HTR-8/SVneo (cell line): ENCODE data around the gene COPS6.

Experiments
- DNase-seq: peaks from one replicate; pipeline ENCODE4 v3.0.0; 2011; ENCODE audit warnings: low spot score, mixed read lengths; ENCODE audit not compliant: insufficient read length
- FAIRE-seq: peaks from 2 replicates; lab custom pipeline; 2011; peaks lifted over from hg19 to GRCh38; lab: Jason Lieb, UNC

Gene COPS6

DNA sequence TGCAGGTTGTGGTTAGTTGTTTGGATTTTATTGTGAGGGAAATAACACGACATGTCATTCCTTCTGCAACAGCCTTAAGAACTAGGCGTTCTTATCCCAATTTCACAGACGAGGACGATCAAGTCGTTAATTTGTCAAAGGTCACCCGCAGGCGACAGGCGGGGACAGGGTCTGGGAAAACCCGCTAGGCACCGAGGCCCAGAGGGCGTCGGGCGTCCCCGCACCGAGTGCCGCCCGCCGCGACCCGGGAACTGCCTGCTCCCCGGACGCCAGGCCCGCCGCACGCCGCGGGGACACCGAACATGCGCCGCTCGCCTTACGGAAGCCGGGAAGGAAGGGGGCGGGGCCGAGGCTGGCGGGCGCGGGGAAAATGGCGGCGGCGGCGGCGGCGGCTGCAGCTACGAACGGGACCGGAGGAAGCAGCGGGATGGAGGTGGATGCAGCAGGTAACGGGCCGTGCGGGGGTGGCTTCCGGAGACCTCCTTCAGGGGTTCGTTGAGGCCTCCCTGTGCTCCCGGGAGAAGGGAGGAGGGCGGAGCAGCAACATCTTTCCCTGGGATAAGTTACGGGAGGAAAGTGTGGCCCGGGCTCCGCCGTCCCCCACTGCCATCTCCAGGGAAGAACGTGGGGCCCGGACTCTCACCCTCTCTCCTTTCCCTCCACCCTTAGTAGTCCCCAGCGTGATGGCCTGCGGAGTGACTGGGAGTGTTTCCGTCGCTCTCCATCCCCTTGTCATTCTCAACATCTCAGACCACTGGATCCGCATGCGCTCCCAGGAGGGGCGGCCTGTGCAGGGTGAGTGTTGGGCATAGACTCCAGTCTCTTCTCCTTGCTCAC, at the start of gene COPS6:
Gene COPS6, plus strand, starts transcription at position 349 of the 837 bp plus-strand sequence. Its CDS starts 22 bp downstream, at position 371.
- DNase-seq (peak; percentile 31), FAIRE-seq (no peak)

DNA sequence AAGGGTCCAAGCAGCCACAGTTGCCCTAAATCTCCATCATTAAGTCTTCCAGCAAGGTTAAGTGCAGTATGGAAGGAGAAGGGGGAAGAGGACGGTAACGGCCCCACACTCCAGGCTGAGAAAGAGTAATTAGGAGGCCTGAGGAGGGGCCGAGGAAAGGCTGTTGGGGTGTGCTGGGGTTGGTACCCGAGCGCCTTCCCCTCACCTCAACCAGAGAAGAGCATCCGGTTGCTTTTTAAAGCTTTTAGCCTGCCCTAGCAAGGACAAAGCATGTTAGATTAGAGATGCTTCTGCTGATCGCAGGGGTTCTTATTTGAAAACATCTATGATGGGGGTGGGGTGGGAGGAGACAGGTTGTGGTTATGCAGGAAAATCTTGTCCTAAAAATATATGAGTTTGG, 48.2 kb upstream of the COPS6 start:
- no peak for FAIRE-seq
- DNase-seq = no peak

DNA sequence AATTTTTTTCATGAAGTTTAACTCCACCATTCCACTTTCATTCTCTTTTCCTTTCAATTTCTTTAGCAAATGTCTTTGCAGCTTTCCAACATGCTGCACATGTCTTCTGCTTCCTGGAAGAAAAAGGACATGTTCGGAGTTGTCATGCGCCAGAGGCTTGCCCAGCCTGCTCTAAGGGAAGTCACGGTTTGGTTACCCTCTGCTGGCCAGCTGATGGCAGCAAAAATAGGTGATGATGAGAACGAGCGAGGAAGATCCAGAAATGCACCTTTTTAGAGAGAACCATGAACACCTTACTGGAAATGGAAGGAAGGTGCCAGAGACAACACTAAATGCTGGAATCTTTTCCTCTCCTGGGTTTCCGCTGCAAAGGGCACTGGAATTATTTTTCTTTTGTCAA, 44.1 kb upstream of the COPS6 start:
- DNase-seq = no peak
- no peak for FAIRE-seq

DNA sequence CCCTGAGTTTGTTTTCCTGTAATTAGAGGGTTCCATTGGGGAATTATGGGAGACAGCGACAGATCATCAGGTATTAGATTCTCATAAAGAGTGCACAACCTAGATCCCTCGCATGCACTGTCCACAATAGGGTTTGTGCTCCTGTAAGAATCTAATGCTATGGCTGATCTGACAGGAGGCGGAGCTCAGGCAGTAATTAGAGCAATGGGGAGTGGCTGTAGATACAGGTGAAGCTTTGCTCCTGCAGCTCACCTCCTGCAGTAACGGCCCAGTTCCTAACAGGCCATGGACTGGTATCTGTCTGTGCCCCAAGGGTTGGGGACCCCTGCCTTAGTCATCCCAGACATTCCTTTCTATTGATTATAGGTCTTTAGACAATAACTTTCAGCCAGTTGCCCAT, 40.1 kb upstream of the COPS6 start:
- FAIRE-seq (no peak), DNase-seq (no peak)

DNA sequence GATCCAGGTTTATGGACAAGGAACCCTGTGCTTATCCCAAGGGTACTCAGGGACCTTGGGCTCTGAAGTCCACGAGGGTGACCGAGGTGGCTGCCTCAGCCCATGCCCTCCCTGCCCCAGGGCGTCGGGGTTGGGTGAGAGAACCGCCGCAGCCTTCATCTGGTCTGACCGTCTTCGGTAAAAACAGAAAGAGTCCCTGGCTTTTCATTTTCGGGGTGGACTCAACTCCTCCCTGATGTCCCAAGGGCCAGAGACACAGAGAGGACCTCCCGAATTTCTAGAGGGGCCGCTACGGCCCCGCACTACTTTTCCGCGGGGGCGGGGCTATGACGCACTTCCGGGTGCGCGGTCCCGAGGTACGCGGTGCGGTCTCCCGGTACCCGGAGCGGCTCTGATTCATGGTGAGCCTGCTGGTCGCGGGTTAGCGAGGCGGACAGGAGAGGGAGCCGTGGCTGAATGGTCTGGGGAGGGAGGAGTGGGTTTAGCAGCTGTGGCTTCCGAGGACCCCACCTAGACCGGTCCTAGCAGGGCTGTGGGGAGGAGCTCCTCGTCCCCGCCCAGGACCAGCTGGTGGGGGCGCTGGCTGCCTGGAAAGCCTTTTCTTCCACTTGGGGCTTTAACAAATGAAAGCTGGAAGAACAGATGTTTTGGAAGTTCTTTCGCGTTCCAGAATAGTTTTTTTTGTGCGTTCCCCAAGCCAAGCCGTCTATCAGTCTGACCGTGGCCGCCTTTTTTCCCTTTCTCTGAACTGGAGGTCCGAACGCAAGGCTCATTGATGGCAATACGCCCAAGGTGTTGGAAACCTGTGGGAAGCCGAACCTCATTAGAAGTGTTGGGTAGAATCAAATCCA, 39.1 kb upstream of the COPS6 start, which contains the start of gene ZSCAN21:
Gene ZSCAN21, plus strand, starts transcription at position 334 of the 851 bp plus-strand sequence. CDS start 7,233 bp downstream, outside the sequence.
- FAIRE-seq (no peak), DNase-seq (peak; percentile 80)

DNA sequence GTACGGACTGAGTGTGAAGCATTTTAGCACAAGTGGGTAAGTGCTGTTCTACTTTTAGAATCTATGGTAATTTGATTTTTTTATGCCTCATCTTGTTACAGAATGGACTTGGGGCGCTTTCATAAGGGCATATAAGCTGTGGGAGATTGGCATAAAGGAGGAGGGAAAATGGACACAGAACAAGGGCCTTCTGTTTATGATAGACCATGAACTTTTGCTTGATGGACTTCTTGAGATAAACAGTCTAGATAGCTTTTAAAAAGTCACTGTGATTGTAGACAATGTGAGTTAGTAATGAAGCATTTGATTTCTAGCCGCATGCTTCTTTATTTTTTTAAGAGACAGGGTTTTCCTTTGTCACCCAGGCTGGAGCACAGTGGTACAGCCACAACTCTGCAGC, 37.2 kb upstream of the COPS6 start:
- FAIRE-seq = no peak

DNA sequence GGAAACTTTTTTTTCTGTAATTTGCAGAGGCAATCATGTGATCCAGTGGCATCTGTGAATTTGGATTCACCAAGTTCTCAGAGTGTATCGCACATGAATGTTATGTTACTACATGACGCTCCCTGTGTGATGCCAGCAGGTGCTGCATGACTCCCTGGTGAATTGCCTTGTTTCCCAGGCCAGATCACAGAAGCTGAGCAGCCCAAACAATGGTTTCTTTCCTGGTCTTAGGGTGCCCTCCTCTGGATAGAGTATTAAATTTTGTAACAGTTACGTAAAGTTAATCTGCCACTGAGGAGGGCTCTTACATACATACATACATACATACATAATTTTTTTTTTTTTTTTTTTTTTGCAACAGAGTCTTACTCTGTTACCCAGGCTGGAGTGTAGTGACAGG, 35.6 kb upstream of the COPS6 start:
- FAIRE-seq (no peak), DNase-seq (peak; percentile 33)

More for the DNA sequence above, 37.2 kb upstream of the COPS6 start:
- no peak for DNase-seq

DNA sequence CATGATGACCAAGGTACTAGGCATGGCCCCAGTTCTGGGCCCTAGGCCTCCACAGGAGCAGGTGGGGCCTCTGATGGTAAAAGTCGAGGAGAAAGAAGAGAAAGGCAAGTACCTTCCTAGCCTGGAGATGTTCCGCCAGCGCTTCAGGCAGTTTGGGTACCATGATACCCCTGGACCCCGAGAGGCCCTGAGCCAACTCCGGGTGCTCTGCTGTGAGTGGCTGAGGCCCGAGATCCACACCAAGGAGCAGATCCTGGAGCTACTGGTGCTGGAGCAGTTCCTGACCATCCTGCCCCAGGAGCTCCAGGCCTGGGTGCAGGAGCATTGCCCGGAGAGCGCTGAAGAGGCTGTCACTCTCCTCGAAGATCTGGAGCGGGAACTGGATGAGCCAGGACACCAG, 31.8 kb upstream of the COPS6 start:
- no peak for FAIRE-seq
- DNase-seq = no peak

DNA sequence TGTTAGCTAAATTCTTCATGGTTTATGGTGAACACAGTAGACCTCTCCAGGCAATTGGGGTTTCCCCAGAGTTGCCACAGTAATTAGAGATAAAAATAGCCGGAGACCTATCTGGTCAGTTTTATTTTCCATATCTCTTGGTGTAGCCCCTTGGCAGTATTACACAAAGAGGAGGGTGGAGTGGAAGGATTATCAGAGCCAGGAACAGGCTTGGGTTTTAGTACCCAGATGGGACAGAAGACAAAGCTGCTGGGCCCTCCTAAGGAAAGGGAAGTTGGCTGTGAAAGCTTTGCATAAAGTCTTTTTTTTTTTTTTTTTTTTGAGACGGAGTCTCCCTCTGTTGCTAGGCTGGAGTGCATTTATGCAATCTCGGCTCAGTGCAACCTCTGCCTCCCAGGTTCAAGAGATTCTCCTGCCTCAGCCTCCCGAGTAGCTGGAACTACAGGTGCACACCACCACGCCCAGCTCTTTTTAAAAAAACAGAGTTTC, 29.5 kb upstream of the COPS6 start:
- DNase-seq (no peak), FAIRE-seq (no peak)

DNA sequence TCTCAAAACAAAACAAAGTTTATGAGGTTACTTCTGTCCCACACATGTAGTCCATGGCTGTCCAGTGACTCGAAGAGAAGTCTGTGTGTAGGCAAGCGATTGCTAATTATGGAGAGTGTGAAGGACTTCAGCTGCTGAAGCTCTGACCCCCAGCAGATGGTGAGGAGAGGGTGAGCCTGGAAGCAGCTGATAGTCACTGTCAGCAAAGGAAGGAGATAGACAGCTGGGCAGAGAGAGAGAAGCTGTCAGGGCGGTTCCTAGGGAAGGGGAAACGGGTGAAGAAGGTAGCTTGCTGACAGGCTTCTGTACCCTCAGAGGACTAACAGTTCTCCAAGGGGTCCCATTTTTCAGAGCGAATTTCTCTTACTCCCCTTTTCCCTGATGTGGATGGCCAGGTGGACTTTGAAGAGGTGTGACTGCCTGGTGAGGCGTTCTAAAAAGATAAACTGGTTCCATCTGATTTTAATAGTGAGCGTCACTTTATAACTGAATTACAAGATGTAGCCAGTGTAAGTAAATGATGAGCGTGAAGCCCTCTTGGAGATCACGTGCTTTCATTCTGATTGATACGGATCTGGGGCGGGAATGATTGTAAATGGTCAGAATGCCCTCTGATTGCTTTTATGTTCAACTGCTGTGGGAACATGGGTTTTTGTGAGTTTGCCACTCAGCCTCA, 27.1 kb upstream of the COPS6 start:
- DNase-seq (no peak), FAIRE-seq (no peak)

DNA sequence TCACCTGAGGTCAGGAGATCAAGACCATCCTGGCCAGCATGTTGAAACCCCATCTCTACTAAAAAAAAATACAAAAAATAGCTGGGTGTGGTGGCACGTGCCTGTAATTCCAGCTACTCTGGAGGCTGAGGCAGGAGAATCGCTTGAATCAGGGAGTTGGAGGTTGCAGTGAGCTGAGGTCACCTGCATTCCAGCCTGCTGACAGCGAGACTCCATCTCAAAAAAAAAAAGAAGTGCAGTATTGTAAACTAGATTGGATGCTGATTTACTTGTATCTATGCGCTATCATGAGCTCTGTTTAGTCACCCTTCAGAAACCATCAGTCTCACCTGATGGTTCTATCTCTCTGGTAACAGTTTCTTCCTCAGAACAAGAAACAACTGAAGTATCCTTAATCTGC, 25.4 kb upstream of the COPS6 start:
- FAIRE-seq (no peak), DNase-seq (no peak)

DNA sequence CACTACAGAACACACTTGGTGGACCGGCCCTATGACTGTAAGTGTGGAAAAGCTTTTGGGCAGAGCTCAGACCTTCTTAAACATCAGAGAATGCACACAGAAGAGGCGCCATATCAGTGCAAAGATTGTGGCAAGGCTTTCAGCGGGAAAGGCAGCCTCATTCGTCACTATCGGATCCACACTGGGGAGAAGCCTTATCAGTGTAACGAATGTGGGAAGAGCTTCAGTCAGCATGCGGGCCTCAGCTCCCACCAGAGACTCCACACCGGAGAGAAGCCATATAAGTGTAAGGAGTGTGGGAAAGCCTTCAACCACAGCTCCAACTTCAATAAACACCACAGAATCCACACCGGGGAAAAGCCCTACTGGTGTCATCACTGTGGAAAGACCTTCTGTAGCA, 24.6 kb upstream of the COPS6 start:
- FAIRE-seq (no peak), DNase-seq (no peak)

DNA sequence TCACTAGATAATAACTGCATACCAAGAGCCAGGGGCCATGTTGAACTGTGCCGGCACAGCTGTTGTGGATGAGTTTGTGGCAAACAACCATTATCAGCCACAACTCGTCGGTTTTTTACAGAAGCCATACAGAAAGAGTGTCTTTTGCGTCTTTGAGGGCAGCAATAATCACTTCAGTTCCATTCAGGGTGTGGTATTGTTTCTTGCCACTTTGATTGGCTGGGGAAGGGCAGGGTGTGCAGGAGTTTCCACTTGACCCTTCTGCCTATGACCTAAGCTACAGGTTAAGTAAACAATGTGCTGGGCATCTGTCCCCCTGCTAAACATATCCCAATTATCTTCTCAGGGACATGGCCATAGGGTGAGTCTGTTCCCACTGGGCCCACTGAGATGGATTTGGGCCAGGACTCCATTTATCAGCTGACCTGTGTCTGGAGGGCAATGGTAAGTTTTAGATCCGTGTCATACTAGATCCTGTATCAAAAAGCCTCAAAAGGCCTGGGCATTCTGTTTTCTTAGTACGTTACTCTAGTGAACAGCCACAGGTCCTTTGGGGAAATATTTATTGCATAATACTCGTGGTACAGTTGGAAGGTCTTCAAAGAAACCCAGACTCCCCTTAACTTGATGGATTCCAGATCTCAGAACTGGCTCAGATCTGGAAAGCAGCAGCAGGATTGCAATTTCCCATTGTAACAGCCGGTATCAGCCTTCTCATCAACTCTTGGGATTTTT, 23.1 kb upstream of the COPS6 start:
- FAIRE-seq = no peak
- no peak for DNase-seq

DNA sequence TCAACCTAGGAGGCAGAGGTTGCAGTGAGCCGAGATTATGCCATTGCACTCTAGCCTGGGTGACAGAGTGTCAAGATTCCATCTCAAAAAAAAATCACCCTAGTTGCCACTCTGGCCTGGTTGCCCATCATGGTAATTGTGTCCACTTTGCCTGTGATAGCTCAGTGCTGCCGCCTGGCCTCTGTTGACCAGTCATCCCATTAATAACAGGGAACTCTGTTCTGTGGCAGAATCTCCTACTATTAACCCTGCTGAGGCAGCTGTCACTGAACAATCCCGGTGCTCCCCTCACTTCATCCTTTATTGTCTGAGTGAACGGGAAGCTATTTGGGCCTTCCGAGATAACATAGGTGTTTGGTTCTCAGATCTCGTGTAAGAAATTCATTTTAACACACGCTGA, 21.8 kb upstream of the COPS6 start:
- FAIRE-seq = no peak

DNA sequence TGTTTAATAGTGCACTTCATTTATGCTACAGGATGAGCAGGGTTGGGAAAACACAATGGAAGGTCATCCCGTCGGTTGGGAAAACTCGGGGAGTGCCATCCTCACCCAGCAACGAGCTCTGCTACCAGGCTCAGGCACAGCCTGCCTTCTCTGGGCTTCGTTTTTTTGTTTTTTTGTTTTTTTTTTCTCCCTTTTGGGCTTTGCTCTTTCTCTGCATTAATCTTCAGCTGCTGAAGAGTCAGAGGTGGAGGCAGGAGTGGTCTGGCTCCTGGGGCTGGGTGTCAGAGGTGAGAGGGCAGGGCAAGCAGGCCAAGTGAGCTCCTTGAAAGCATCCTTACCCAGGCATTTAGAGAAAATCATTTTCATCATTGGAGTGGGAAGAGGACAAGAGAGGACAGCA, 18.8 kb upstream of the COPS6 start:
- FAIRE-seq = no peak
- no peak for DNase-seq

More for the DNA sequence above, 21.8 kb upstream of the COPS6 start:
- DNase-seq = no peak

DNA sequence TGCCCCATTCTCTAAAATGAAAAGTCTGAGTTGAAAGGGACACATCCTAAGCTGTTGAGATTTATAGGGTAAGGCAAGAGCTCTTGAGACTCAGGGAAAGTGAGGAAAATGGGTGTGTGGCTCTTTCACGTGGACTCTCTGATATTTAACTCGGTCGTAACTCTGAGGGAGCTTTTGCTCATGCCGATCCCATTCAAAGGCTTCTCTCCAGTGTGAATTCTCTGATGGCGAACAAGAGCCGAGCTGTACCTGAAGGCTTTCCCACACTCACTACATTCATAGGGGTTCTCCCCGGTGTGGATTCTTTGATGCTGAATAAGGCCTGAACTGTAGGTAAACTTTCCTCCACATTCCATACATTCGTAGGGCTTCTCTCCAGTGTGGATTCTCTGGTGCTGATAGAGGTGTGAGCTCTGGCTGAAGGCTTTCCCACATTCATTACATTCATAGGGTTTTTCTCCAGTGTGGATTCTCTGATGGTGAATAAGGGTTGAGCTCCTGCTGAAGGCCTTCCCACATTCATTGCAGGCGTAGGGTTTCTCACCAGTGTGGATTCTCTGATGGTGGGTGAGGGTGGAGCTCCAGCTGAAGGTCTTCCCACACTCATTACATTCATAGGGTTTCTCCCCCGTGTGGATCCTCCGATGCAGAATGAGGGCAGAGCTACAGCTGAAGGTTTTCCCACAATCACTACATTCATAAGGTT, 17.6 kb upstream of the COPS6 start:
- FAIRE-seq (no peak), DNase-seq (no peak)

DNA sequence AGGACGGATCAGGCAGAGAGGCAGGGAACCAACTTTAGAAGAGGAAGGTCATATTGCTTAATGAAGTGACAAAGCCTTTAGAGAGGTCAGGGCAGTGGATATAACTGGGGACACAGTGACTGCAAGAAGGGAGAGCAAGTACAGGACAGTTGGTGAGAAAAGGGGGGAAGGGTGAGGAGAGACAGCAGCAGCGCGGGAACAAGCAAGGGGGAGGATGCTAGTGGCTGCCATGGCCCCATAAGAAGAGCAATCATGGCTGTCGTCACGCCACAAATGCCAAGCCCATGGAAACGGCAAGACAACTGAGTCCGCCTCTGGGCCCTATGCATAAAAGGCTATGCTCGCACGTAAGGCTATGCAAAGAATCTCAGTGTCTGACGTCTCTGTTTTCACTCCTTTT, 16.3 kb upstream of the COPS6 start:
- no peak for FAIRE-seq
- DNase-seq = no peak

DNA sequence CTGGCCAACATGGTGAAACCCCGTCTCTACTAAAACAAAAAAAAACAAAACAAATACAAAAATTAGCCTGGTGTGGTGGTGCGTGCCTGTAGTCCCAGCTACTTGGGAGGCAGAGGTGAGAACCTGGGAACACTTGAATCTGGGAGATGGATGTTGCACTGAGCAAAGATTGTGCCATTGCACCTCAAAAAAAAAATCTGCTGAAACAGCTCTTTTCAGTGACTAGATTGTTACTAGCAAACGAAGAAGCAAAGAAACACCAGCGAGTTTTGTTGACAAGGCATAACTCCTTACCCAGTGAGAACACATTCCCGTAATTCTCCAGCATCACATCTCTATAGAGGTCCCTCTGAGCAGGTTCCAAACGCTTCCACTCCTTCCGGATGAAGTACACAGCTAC, 13.9 kb upstream of the COPS6 start:
- DNase-seq (no peak), FAIRE-seq (no peak)

DNA sequence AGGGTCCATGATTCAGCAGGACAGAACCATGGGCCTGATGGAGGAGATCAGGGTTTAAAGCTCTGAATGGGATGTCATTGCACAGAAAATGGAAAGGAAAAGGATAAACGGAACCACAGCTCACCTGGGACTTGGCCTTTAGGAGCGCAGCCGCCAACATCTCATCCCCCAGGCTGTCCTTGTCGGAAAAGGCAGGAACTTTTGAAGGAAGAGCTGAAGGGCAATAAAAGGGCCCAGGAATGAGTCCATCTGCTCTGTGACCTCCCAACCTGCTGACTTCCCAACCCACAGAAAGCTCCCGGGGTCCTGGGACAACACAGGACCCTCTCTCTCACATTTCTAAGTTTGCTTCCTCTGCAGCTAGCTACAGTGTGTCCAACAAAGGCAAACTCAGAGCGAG, 13.4 kb upstream of the COPS6 start:
- DNase-seq (no peak), FAIRE-seq (no peak)
